GM12878 (cell line): ENCODE results near the gene PGA3. TPM values are rescaled to one million over a fixed set of nuclear protein-coding genes. Genes with fewer than 3 reads are reported as not detected.

ENCODE experiments used
- ATAC-seq: fragments of 200-7000 bp; cut with Tn5 transposase; 3 replicates; pipeline ENCODE4 v1.9.1; 2020; ENCODE audit warnings: mild to moderate bottlenecking, moderate library complexity
- BruUV-seq: library from RNA; stranded (reverse); fragments of 400-500 nt; replicated peaks from 2 replicates; lab custom pipeline; 2021; lab: Mats Ljungman, UMichigan
- CTCF ChIA-PET: fragments of 300-600 bp; sonication (Branson Sonifier 250); formaldehyde crosslinking; extraction: SDS; loops from one replicate; lab custom pipeline; 2021; ENCODE audit warnings: inconsistent platforms; lab: Yijun Ruan, JAX
- POLR2A ChIA-PET: fragments of 350-600 bp; formaldehyde crosslinking; extraction: SDS; loops from one replicate; lab custom pipeline; 2021; ENCODE audit warnings: inconsistent platforms; lab: Charles Lee
- RAD21 ChIA-PET: fragments of 300-600 bp; sonication (Branson Sonifier 250); formaldehyde crosslinking; loops from one replicate; lab custom pipeline; 2023; ENCODE audit warnings: antibody characterized with exemption; ENCODE audit not compliant: unreplicated experiment; lab: Charles Lee
- SMC1A ChIA-PET: fragments of 300-600 bp; sonication (Branson Sonifier 250); formaldehyde crosslinking; loops from one replicate; lab custom pipeline; 2023; ENCODE audit not compliant: unreplicated experiment, uncharacterized antibody; lab: Charles Lee
- DNase-seq: peaks from one replicate; pipeline ENCODE4 v3.0.0-alpha.2; 2011; ENCODE audit warnings: low read depth, low spot score
- FAIRE-seq: peaks from 3 replicates; lab custom pipeline; 2011; peaks lifted over from hg19 to GRCh38; lab: Jason Lieb, UNC
- H2AFZ ChIP-seq: 2 replicates; pipeline ENCODE4 v1.6.0; 2011; ENCODE audit warnings: low read depth, low read length, control low read depth; ENCODE audit not compliant: control insufficient read depth
- H3K27ac ChIP-seq: 2 replicates; pipeline ENCODE4 v1.5.1; 2011; ENCODE audit warnings: control low read depth; ENCODE audit not compliant: control insufficient read depth, insufficient read depth
- H3K27me3 ChIP-seq, 2 experiments: replicated peaks in 1 of 2; 2 replicates each; pipeline versions ENCODE4 v1.6.0 to v1.6.1; 2011; ENCODE audit warnings: low read length in 1 of 2; ENCODE audit not compliant: control insufficient read depth in 2 of 2, insufficient read depth in 2 of 2
- H3K36me3 ChIP-seq, 2 experiments: 2 replicates each; pipeline ENCODE4 v1.5.1; 2011; ENCODE audit warnings: low read length in 1 of 2; ENCODE audit not compliant: control insufficient read depth in 2 of 2, insufficient read depth in 2 of 2
- H3K4me1 ChIP-seq: 2 replicates; pipeline ENCODE4 v1.6.1; 2011; ENCODE audit warnings: mild to moderate bottlenecking, low read length, moderate library complexity, mixed read lengths; ENCODE audit not compliant: control insufficient read depth, insufficient read depth
- H3K4me2 ChIP-seq: 2 replicates; pipeline ENCODE4 v1.6.0; 2011; ENCODE audit warnings: control low read depth; ENCODE audit not compliant: control insufficient read depth, insufficient read depth
- H3K4me3 ChIP-seq: fragments of 200-600 bp; sonication (generic); 2 replicates; pipeline ENCODE4 v1.5.1; 2016
- H3K79me2 ChIP-seq: 2 replicates; pipeline ENCODE4 v1.6.0; 2011; ENCODE audit warnings: low read length; ENCODE audit not compliant: control insufficient read depth, insufficient read depth
- H3K9ac ChIP-seq: 2 replicates; pipeline ENCODE4 v1.8.0; 2011; ENCODE audit warnings: low read length, control low read depth, mixed read lengths; ENCODE audit not compliant: control insufficient read depth, insufficient read depth
- H3K9me3 ChIP-seq: replicated peaks from 3 replicates; pipeline ENCODE4 v1.5.1; 2011; ENCODE audit warnings: mild to moderate bottlenecking, low read length; ENCODE audit not compliant: control insufficient read depth, insufficient read depth
- H4K20me1 ChIP-seq: 2 replicates; pipeline ENCODE4 v1.6.0; 2011; ENCODE audit not compliant: control insufficient read depth, insufficient read depth
- BCL11A ChIP-seq: IDR thresholded peaks from 2 replicates; pipeline ENCODE4 v1.6.1; 2011; ENCODE audit warnings: low read depth, low read length
- BHLHE40 ChIP-seq, 2 experiments: fragments of 450-650 bp in 1 of 2; IDR thresholded peaks; 2 replicates each; pipeline ENCODE4 v1.6.1; 2011 to 2017; ENCODE audit warnings: low read depth in 2 of 2, borderline replicate concordance in 1 of 2, improper control_type of control experiment in 1 of 2, low read length in 1 of 2, mild to moderate bottlenecking in 1 of 2
- BMI1 ChIP-seq: fragments of 450-650 bp; IDR thresholded peaks from 2 replicates; pipeline ENCODE4 v1.6.1; 2016; ENCODE audit warnings: mild to moderate bottlenecking, moderate library complexity, borderline replicate concordance
- BRCA1 ChIP-seq: IDR thresholded peaks from 2 replicates; pipeline ENCODE4 v1.6.1; 2011; ENCODE audit warnings: low read depth, low read length, improper control_type of control experiment
- CBFB ChIP-seq: IDR thresholded peaks from 2 replicates; pipeline ENCODE4 v1.6.1; 2016; ENCODE audit warnings: antibody characterized with exemption, low read depth
- ETV6 ChIP-seq, 2 experiments: fragments of 450-650 bp in 1 of 2; IDR thresholded peaks in 1 of 2; conservative IDR thresholded peaks in 1 of 2; 2 replicates each; pipeline ENCODE4 v1.6.1; 2014; ENCODE audit warnings: antibody characterized with exemption in 1 of 2, borderline replicate concordance in 1 of 2, low read depth in 1 of 2, mild to moderate bottlenecking in 1 of 2, moderate library complexity in 1 of 2
- EZH2 ChIP-seq: IDR thresholded peaks from 2 replicates; pipeline ENCODE4 v1.6.1; 2012; ENCODE audit warnings: low read depth, mild to moderate bottlenecking, control low read depth, inconsistent platforms, low read length, borderline replicate concordance; ENCODE audit not compliant: control insufficient read depth
- FOS ChIP-seq: IDR thresholded peaks from 3 replicates; pipeline ENCODE4 v1.6.1; 2011; ENCODE audit warnings: borderline replicate concordance; ENCODE audit not compliant: insufficient read length; ENCODE audit errors: extremely low read depth
- HCFC1 ChIP-seq: fragments of 150-350 bp; IDR thresholded peaks from 2 replicates; pipeline ENCODE4 v1.6.1; 2014; ENCODE audit warnings: low read length
- IRF4 ChIP-seq: IDR thresholded peaks from 2 replicates; pipeline ENCODE4 v1.6.1; 2011; ENCODE audit warnings: low read depth, low read length
- KAT2A ChIP-seq: conservative IDR thresholded peaks from 2 replicates; pipeline ENCODE4 v1.6.1; 2011; ENCODE audit warnings: low read depth, low read length; ENCODE audit not compliant: control insufficient read depth
- MEF2B ChIP-seq: fragments of 450-650 bp; IDR thresholded peaks from 2 replicates; pipeline ENCODE4 v1.6.1; 2018; ENCODE audit warnings: mild to moderate bottlenecking, moderate library complexity; ENCODE audit not compliant: partially characterized antibody, poor library complexity, severe bottlenecking
- MTA3 ChIP-seq: IDR thresholded peaks from 2 replicates; pipeline ENCODE4 v1.6.1; 2012; ENCODE audit warnings: low read length, inconsistent platforms, borderline replicate concordance
- MXI1 ChIP-seq: fragments of 150-350 bp; IDR thresholded peaks from 2 replicates; pipeline ENCODE4 v1.6.1; 2011; ENCODE audit warnings: low read depth, mild to moderate bottlenecking, inconsistent platforms, low read length, improper control_type of control experiment
- NFIC ChIP-seq: IDR thresholded peaks from 2 replicates; pipeline ENCODE4 v1.6.1; 2012; ENCODE audit warnings: low read depth, mild to moderate bottlenecking, inconsistent platforms, low read length, moderate library complexity
- NR2C1 ChIP-seq: fragments of 450-650 bp; IDR thresholded peaks from 2 replicates; pipeline ENCODE4 v1.6.1; 2017; ENCODE audit warnings: antibody characterized with exemption, mild to moderate bottlenecking, moderate library complexity
- NR2F1 ChIP-seq: fragments of 450-650 bp; conservative IDR thresholded peaks from 2 replicates; pipeline ENCODE4 v1.6.1; 2017; ENCODE audit warnings: mild to moderate bottlenecking
- RAD21 ChIP-seq: IDR thresholded peaks from 2 replicates; pipeline ENCODE4 v1.6.1; 2011; ENCODE audit warnings: mild to moderate bottlenecking, low read depth, low read length, moderate library complexity; ENCODE audit not compliant: insufficient read depth
- SMAD1 ChIP-seq: fragments of 450-650 bp; IDR thresholded peaks from 2 replicates; pipeline ENCODE4 v1.6.1; 2018; ENCODE audit warnings: mild to moderate bottlenecking, low read depth; ENCODE audit not compliant: partially characterized antibody
- TAF1 ChIP-seq: IDR thresholded peaks from 2 replicates; pipeline ENCODE4 v1.6.1; 2011; ENCODE audit warnings: mild to moderate bottlenecking, low read depth, low read length, borderline replicate concordance
- WRNIP1 ChIP-seq: IDR thresholded peaks from 2 replicates; pipeline ENCODE4 v1.6.1; 2011; ENCODE audit warnings: low read depth, low read length, improper control_type of control experiment, borderline replicate concordance
- ZBED1 ChIP-seq: IDR thresholded peaks from 2 replicates; pipeline ENCODE4 v1.6.1; 2016; ENCODE audit warnings: borderline replicate concordance
- ZNF24 ChIP-seq: fragments of 450-650 bp; IDR thresholded peaks from 2 replicates; pipeline ENCODE4 v1.6.1; 2017; ENCODE audit warnings: antibody characterized with exemption, mild to moderate bottlenecking
- WGBS: methylation state at CpG from one replicate; pipeline ENCODE4 v1.1.6; 2016; ENCODE audit warnings: low lambda C conversion rate; ENCODE audit not compliant: insufficient replicate concordance, insufficient coverage; ENCODE audit errors: missing lambda C conversion rate; 5-methylcytosine and 5-hydroxymethylcytosine counted together
- in situ Hi-C: fragments of 300-500 bp; cut with MboI; formaldehyde crosslinking; loops from 9 replicates; pipeline ENCODE4 v1.14.3; 2018; ENCODE audit warnings: mixed read lengths
- intact Hi-C: fragments of 100-400 bp; cut with micrococcal nuclease; formaldehyde crosslinking; loops from one replicate; pipeline ENCODE4 v1.14.2; 2022; ENCODE audit not compliant: unreplicated experiment
- polyA plus RNA-seq, 11 experiments: library from polyadenylated mRNA; depleted of rRNA in 4 of 11; unstranded in 6 of 11; stranded (reverse) in 5 of 11; fragments of >200 nt; fragmentation: Nextera tagmentation in 4 of 11; fragmentation: Illumina TruSeq in 1 of 11; extraction: Ambion mirVana in 4 of 11; extraction: Trizol in 1 of 11; gene quantifications; 1 replicate in 1 of 11; 2 replicates in 10 of 11; pipeline versions ENCODE4 v1.2.1 to v1.2.3, GENCODE V29; 2011 to 2016; ENCODE audit warnings: inconsistent platforms in 2 of 11, missing spikeins in 2 of 11, low read depth in 1 of 11
- total RNA-seq, 4 experiments: library from RNA; depleted of rRNA in 3 of 4; stranded (reverse); fragments of >200 nt in 3 of 4; fragmentation: Illumina TruSeq in 1 of 4; extraction: Trizol in 1 of 4; gene quantifications; 2 replicates each; pipeline versions ENCODE4 v1.2.1 to v1.2.3, GENCODE V29; 2013 to 2021
- TF ChIP-seq, protein P1 (sequence below): IDR thresholded peaks from 2 replicates; pipeline ENCODE4 v1.6.1; 2011; ENCODE audit warnings: borderline replicate concordance, low read depth, mild to moderate bottlenecking, moderate library complexity, low read length; ENCODE audit not compliant: insufficient read depth, poor library complexity, severe bottlenecking

The PGA3 gene
- total and polyA plus RNA-seq, 10 of the 15 experiments (the other 5 are each of a cell fraction or from before 2014, with no cell fraction given), result not detected

- Histone ChIP-seq H3K27ac (no peak overlapping the region), H3K4me3 (no peak overlapping the region), H3K4me1 (no peaks in the 10 kb centered on the region), H4K20me1 (no peaks in the 10 kb centered on the region), H3K36me3 (no peaks in the 10 kb centered on the region), H3K27me3 (no peaks in the 10 kb centered on the region), H2AFZ (no peak overlapping the region), H3K9ac (no peak overlapping the region), H3K4me2 (no peak overlapping the region), H3K79me2 (no peaks in the 10 kb centered on the region), H3K9me3 (no peaks in the 10 kb centered on the region)
- ChIA-PET RAD21 (interaction anchor here (1.0 to 3.1 kb wide), 5 partner anchors 41 to 423 kb away, joined by 3 to 24 read pairs (median 6); partner anchors contain the start of genes TMEM216 and VWCE), SMC1A (interaction anchor here (0.7 to 5.2 kb wide), 7 partner anchors 16 to 139 kb away, joined by 3 to 30 read pairs (median 5); partner anchors contain the start of gene VWCE), CTCF (interaction anchor here (0.6 to 5.5 kb wide), 20 partner anchors 16 to 916 kb away, joined by 3 to 48 read pairs (median 4); partner anchors contain the start of genes DDB1, TKFC, TMEM216 and VWCE), POLR2A (interaction anchor here (0.8 to 1.0 kb wide), 2 partner anchors 82 to 423 kb away, joined by 3 to 4 read pairs; no protein-coding TSS in a partner anchor)
- peak; percentile 99 for ATAC-seq
- 51% methylated on average over 12 of the region's 12 CpGs for WGBS
- intact Hi-C loops (loop anchor here (1.0 to 10.0 kb wide), 2 partner anchors 80 to 131 kb away; partner anchors contain the start of genes DDB1 and TKFC), in situ Hi-C loops (loop anchor here (5.0 kb wide), 1 partner anchor 138 kb away; the partner anchor contains the start of gene TMEM216)
- BruUV-seq, result no TSS peak
- peak; percentile 25 for DNase-seq
- FAIRE-seq, result peak; percentile 41
- TF ChIP-seq BMI1 (no peak), NR2F1 (no peak), ETV6 (conservative IDR thresholded peaks at IDR 0.05 in 1 of 2, IDR thresholded peaks at IDR 0.05 in 1 of 2; ENCODE audit: borderline replicate concordance in 1 of 2, low read depth in 1 of 2) (no peak), RAD21 (peak; percentile 84), CBFB (no peak), ZBED1 (no peak), KAT2A (no peak), EZH2 (no peak), TAF1 (no peak), NFIC (no peak), BHLHE40 (IDR thresholded peaks at IDR 0.05; ENCODE audit: borderline replicate concordance in 1 of 2, low read depth in 2 of 2, low read length in 1 of 2) (no peak), BRCA1 (no peak), HCFC1 (no peak), MXI1 (no peak), MTA3 (no peak), MEF2B (no peak), IRF4 (no peak), BCL11A (no peak), ZNF24 (no peak), SMAD1 (no peak), NR2C1 (no peak), WRNIP1 (0 out of 2 replicates have a peak, but pooled peaks have one; percentile 80), FOS (no peak)
- TF ChIP-seq, protein P1, sequence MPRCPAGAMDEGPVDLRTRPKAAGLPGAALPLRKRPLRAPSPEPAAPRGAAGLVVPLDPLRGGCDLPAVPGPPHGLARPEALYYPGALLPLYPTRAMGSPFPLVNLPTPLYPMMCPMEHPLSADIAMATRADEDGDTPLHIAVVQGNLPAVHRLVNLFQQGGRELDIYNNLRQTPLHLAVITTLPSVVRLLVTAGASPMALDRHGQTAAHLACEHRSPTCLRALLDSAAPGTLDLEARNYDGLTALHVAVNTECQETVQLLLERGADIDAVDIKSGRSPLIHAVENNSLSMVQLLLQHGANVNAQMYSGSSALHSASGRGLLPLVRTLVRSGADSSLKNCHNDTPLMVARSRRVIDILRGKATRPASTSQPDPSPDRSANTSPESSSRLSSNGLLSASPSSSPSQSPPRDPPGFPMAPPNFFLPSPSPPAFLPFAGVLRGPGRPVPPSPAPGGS, result no peak
These were observed 51.2 kb downstream of the PGA3 start for GRCh38 chr11:61254403-61255025.
